Liver (tissue), 9 donors: ENCODE measurements around the gene ZNF43. TPM values are rescaled to one million over a fixed set of nuclear protein-coding genes. Genes with fewer than 3 reads are reported as not detected.

Experiments used
- DNase-seq: peaks from one replicate; pipeline ENCODE4 v3.0.0-alpha.2; 2017; ENCODE audit warnings: low spot score
- H3K27ac ChIP-seq, 2 donors: one replicate each; pipeline ENCODE4 v1.7.0; 2013; ENCODE audit warnings: inconsistent platforms in 2 of 2, low read length in 2 of 2, control low read depth in 1 of 2, low read depth in 1 of 2, mild to moderate bottlenecking in 1 of 2
- H3K27me3 ChIP-seq, 4 donors: one replicate each; pipeline versions ENCODE4 v1.6.1 to v1.7.0; 2013; ENCODE audit warnings: low read length in 3 of 4, inconsistent platforms in 1 of 4, mild to moderate bottlenecking in 1 of 4, moderate library complexity in 1 of 4; ENCODE audit not compliant: control insufficient read depth in 4 of 4, insufficient read depth in 4 of 4
- H3K36me3 ChIP-seq, 4 donors: one replicate each; pipeline versions ENCODE4 v1.6.1 to v1.7.0; 2013; ENCODE audit warnings: low read length in 3 of 4, mild to moderate bottlenecking in 3 of 4, low read depth in 1 of 4, moderate library complexity in 1 of 4; ENCODE audit not compliant: control insufficient read depth in 4 of 4, insufficient read depth in 3 of 4
- H3K4me1 ChIP-seq, 4 donors: one replicate each; pipeline versions ENCODE4 v1.6.1 to v1.7.0; 2013; ENCODE audit warnings: low read length in 3 of 4, mild to moderate bottlenecking in 3 of 4, moderate library complexity in 1 of 4; ENCODE audit not compliant: control insufficient read depth in 4 of 4, insufficient read depth in 4 of 4
- H3K4me3 ChIP-seq, 3 donors: one replicate each; pipeline versions ENCODE4 v1.6.1 to v1.7.0; 2013; ENCODE audit warnings: low read length in 3 of 3, control low read depth in 1 of 3, low read depth in 1 of 3, mild to moderate bottlenecking in 1 of 3
- H3K9ac ChIP-seq, 2 donors: one replicate each; pipeline ENCODE4 v1.7.0; 2013; ENCODE audit warnings: low read length in 2 of 2, mild to moderate bottlenecking in 2 of 2, moderate library complexity in 2 of 2, control low read depth in 1 of 2, low read depth in 1 of 2
- H3K9me3 ChIP-seq, 4 donors: one replicate each; pipeline versions ENCODE4 v1.6.1 to v1.7.0; 2013; ENCODE audit warnings: low read length in 3 of 4; ENCODE audit not compliant: control insufficient read depth in 4 of 4
- EGR1 ChIP-seq, 2 donors: IDR thresholded peaks; 2 replicates each; pipeline ENCODE4 v1.6.1; 2016 to 2018; ENCODE audit warnings: antibody characterized with exemption in 2 of 2, low read depth in 2 of 2
- FOXA1 ChIP-seq: IDR thresholded peaks from 2 replicates; pipeline ENCODE4 v1.6.1; 2016; ENCODE audit warnings: antibody characterized with exemption
- FOXA2 ChIP-seq: IDR thresholded peaks from 2 replicates; pipeline ENCODE4 v1.6.1; 2016; ENCODE audit warnings: antibody characterized with exemption
- GABPA ChIP-seq, 2 donors: IDR thresholded peaks in 1 of 2; conservative IDR thresholded peaks in 1 of 2; 2 replicates each; pipeline ENCODE4 v1.6.1; 2016; ENCODE audit warnings: antibody characterized with exemption in 2 of 2, mild to moderate bottlenecking in 1 of 2, moderate library complexity in 1 of 2
- HNF4A ChIP-seq, 2 donors: conservative IDR thresholded peaks; 2 replicates each; pipeline ENCODE4 v1.6.1; 2016; ENCODE audit warnings: antibody characterized with exemption in 2 of 2, mild to moderate bottlenecking in 2 of 2
- HNF4G ChIP-seq: IDR thresholded peaks from 2 replicates; pipeline ENCODE4 v1.6.1; 2016; ENCODE audit warnings: antibody characterized with exemption
- JUND ChIP-seq, 2 donors: IDR thresholded peaks; 2 replicates each; pipeline ENCODE4 v1.6.1; 2016; ENCODE audit warnings: antibody characterized with exemption in 2 of 2
- NR2F2 ChIP-seq: IDR thresholded peaks from 2 replicates; pipeline ENCODE4 v1.6.1; 2016; ENCODE audit warnings: antibody characterized with exemption
- RAD21 ChIP-seq, 2 donors: IDR thresholded peaks; 2 replicates each; pipeline ENCODE4 v1.6.1; 2016; ENCODE audit warnings: antibody characterized with exemption in 2 of 2, mild to moderate bottlenecking in 2 of 2
- RXRA ChIP-seq, 2 donors: IDR thresholded peaks; 2 replicates each; pipeline ENCODE4 v1.6.1; 2017 to 2018; ENCODE audit warnings: antibody characterized with exemption in 2 of 2, mild to moderate bottlenecking in 1 of 2
- SP1 ChIP-seq: IDR thresholded peaks from 2 replicates; pipeline ENCODE4 v1.6.1; 2018; ENCODE audit warnings: antibody characterized with exemption, mild to moderate bottlenecking
- TAF1 ChIP-seq: conservative IDR thresholded peaks from 2 replicates; pipeline ENCODE4 v1.6.1; 2016; ENCODE audit warnings: antibody characterized with exemption, mild to moderate bottlenecking
- YY1 ChIP-seq: IDR thresholded peaks from 2 replicates; pipeline ENCODE4 v1.6.1; 2016; ENCODE audit warnings: antibody characterized with exemption, mild to moderate bottlenecking
- WGBS: extraction: QIAGEN DNeasy Blood & Tissue Kit; methylation state at CpG from one replicate; pipeline ENCODE4 v1.1.7; 2013; 5-methylcytosine and 5-hydroxymethylcytosine counted together
- polyA plus RNA-seq, 2 donors: library from polyadenylated mRNA; stranded (reverse) in 1 of 2; unstranded in 1 of 2; fragments of 200-250 nt in 1 of 2; fragments of >200 nt in 1 of 2; fragmentation: Nextera tagmentation in 1 of 2; extraction: Ambion mirVana in 1 of 2; gene quantifications; one replicate each; pipeline versions ENCODE4 v1.2.1 to v1.2.3, GENCODE V29; 2013 to 2015
- total RNA-seq, 2 donors: library from RNA; depleted of rRNA; stranded (reverse); fragments of >200 nt; gene quantifications; one replicate each; pipeline ENCODE4 v1.2.3, GENCODE V29; 2014
- TF ChIP-seq, protein P1 (sequence below): IDR thresholded peaks from 2 replicates; pipeline ENCODE4 v1.6.1; 2016; ENCODE audit warnings: antibody characterized with exemption
- TF ChIP-seq, protein P2 (sequence below): IDR thresholded peaks from 2 replicates; pipeline ENCODE4 v1.6.1; 2016; ENCODE audit warnings: antibody characterized with exemption
- TF ChIP-seq, protein P3 (sequence below): IDR thresholded peaks from 2 replicates; pipeline ENCODE4 v1.6.1; 2016; ENCODE audit warnings: antibody characterized with exemption, mild to moderate bottlenecking
- TF ChIP-seq, protein P4 (sequence below): IDR thresholded peaks from 2 replicates; pipeline ENCODE4 v1.6.1; 2016; ENCODE audit warnings: antibody characterized with exemption
- TF ChIP-seq, protein P5 (sequence below): fragments of 150-350 bp; IDR thresholded peaks from 2 replicates; pipeline ENCODE4 v1.5.1; 2017; ENCODE audit warnings: improper control_type of control experiment, low read depth, low read length; ENCODE audit not compliant: missing input control
- donor health status: healthy.
- donor health status: healthy.
- donor health status: healthy.
- donor health status: healthy.
- donor health status: healthy.

The ZNF43 gene
- total and polyA plus RNA-seq, 4 donors: 0.31 to 6.9 (median 1.7) TPM

DNA sequence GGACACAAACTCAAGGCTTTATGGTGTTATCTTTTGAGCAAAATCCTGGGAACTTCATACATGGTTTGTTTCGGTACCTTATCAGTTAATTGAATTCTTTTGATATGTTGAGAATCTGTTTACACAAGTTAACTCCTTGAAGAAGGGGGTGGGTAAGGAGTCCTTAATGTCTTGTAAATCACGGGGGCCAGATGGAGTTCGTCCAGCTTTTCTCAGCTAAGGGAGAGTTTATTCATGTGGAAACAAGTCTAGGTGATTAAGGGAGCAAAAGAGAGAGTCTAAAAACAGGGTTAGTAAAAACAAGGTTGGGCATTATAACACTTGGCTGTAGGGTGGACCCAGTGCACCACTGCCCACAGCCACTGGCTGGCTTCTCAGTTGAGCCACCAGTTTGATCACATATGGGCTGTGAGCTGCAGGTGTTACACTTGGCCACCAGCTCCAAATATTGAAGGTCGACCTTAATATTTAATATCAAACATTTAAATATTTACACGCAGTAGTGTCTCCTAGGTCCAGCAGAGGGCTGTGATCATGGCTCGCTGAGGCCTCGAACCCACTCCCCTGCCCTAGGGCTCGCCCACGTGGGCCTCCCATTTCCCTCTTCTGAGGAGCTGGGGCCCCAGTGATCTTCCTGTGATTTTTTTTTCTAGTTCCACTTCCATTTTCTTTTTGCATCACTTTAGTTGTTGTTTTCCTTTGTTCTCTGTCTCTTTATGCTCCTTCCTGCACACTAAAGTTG lies 21.0 kb upstream of the ZNF43 start:
- 42% methylated on average over 9 of the region's 9 CpGs for WGBS
- TF ChIP-seq RXRA (IDR thresholded peaks at IDR 0.05) (no peak), FOXA1 (no peak), FOXA2 (no peak), SP1 (no peak), NR2F2 (no peak), HNF4G (no peak), RAD21 (IDR thresholded peaks at IDR 0.05) (no peak), GABPA (IDR thresholded peaks at IDR 0.05 in 1 of 2, conservative IDR thresholded peaks at IDR 0.05 in 1 of 2) (no peak), YY1 (no peak), EGR1 (IDR thresholded peaks at IDR 0.05; ENCODE audit: low read depth in 2 of 2) (no peak), JUND (IDR thresholded peaks at IDR 0.05) (no peak), HNF4A (conservative IDR thresholded peaks at IDR 0.05) (no peak), TAF1 (no peak)
- TF ChIP-seq, protein P1, sequence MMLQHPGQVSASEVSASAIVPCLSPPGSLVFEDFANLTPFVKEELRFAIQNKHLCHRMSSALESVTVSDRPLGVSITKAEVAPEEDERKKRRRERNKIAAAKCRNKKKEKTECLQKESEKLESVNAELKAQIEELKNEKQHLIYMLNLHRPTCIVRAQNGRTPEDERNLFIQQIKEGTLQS: no peak
- TF ChIP-seq, protein P2, sequence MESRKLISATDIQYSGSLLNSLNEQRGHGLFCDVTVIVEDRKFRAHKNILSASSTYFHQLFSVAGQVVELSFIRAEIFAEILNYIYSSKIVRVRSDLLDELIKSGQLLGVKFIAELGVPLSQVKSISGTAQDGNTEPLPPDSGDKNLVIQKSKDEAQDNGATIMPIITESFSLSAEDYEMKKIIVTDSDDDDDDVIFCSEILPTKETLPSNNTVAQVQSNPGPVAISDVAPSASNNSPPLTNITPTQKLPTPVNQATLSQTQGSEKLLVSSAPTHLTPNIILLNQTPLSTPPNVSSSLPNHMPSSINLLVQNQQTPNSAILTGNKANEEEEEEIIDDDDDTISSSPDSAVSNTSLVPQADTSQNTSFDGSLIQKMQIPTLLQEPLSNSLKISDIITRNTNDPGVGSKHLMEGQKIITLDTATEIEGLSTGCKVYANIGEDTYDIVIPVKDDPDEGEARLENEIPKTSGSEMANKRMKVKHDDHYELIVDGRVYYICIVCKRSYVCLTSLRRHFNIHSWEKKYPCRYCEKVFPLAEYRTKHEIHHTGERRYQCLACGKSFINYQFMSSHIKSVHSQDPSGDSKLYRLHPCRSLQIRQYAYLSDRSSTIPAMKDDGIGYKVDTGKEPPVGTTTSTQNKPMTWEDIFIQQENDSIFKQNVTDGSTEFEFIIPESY: no peak
- TF ChIP-seq, protein P3, sequence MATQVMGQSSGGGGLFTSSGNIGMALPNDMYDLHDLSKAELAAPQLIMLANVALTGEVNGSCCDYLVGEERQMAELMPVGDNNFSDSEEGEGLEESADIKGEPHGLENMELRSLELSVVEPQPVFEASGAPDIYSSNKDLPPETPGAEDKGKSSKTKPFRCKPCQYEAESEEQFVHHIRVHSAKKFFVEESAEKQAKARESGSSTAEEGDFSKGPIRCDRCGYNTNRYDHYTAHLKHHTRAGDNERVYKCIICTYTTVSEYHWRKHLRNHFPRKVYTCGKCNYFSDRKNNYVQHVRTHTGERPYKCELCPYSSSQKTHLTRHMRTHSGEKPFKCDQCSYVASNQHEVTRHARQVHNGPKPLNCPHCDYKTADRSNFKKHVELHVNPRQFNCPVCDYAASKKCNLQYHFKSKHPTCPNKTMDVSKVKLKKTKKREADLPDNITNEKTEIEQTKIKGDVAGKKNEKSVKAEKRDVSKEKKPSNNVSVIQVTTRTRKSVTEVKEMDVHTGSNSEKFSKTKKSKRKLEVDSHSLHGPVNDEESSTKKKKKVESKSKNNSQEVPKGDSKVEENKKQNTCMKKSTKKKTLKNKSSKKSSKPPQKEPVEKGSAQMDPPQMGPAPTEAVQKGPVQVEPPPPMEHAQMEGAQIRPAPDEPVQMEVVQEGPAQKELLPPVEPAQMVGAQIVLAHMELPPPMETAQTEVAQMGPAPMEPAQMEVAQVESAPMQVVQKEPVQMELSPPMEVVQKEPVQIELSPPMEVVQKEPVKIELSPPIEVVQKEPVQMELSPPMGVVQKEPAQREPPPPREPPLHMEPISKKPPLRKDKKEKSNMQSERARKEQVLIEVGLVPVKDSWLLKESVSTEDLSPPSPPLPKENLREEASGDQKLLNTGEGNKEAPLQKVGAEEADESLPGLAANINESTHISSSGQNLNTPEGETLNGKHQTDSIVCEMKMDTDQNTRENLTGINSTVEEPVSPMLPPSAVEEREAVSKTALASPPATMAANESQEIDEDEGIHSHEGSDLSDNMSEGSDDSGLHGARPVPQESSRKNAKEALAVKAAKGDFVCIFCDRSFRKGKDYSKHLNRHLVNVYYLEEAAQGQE: no peak
- TF ChIP-seq, protein P4, sequence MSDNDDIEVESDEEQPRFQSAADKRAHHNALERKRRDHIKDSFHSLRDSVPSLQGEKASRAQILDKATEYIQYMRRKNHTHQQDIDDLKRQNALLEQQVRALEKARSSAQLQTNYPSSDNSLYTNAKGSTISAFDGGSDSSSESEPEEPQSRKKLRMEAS: no peak
- TF ChIP-seq, protein P5, sequence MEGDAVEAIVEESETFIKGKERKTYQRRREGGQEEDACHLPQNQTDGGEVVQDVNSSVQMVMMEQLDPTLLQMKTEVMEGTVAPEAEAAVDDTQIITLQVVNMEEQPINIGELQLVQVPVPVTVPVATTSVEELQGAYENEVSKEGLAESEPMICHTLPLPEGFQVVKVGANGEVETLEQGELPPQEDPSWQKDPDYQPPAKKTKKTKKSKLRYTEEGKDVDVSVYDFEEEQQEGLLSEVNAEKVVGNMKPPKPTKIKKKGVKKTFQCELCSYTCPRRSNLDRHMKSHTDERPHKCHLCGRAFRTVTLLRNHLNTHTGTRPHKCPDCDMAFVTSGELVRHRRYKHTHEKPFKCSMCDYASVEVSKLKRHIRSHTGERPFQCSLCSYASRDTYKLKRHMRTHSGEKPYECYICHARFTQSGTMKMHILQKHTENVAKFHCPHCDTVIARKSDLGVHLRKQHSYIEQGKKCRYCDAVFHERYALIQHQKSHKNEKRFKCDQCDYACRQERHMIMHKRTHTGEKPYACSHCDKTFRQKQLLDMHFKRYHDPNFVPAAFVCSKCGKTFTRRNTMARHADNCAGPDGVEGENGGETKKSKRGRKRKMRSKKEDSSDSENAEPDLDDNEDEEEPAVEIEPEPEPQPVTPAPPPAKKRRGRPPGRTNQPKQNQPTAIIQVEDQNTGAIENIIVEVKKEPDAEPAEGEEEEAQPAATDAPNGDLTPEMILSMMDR: no peak
- Histone ChIP-seq H3K9me3 (peaks cover 0 to 1% (median 0%) of the 10 kb centered on the region in 4 donors), H3K36me3 (no peaks in the 10 kb centered on the region), H3K4me1 (no peaks in the 10 kb centered on the region), H3K4me3 (no peak overlapping the region), H3K9ac (no peak overlapping the region), H3K27me3 (no peaks in the 10 kb centered on the region), H3K27ac (no peak overlapping the region)
- no peak for DNase-seq
